HS-5 (cell line): ENCODE data around the gene TOM1.
"Not testable (repeated sequence)": the region's sequence is repeated elsewhere in the genome, so short reads cannot be mapped to it uniquely, and the experiment has no call there.

Experiments used
- DNase-seq: peaks from one replicate; pipeline ENCODE4 v3.0.0-alpha.2; 2012; ENCODE audit warnings: low read depth

TOM1 gene

GRCh38 chr22:35345808-35346505 is 46.3 kb downstream of the TOM1 start:
- no peak for DNase-seq

DNA sequence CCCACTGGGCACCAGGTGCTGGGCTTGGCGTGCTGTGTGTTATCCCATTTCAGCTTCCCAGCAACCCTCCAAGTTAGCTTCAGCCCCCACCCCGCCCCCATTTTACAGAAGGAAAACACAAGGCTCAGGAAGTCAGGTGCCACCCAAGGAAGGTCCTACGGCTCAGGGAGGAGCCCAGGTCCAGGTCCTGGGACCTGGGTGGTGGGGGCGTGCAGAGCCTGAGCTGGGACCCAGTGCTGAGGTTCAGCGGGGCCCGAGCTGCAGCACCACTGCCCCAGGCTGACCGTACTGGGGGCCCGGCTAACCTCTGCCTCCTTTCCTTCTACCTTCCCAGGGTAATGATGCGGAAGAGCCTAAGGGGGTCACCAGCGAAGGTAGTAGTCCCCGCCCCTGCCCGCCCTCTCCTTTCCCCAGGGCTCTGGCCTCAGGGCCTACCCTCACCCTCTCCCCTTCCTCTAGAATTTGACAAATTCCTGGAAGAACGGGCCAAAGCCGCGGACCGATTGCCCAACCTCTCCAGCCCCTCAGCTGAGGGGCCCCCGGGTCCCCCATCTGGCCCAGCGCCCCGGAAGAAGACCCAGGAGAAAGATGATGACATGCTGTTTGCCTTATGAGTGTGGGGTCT is 47.0 kb downstream of the TOM1 start:
- DNase-seq = no peak

- no peak for DNase-seq
Measured at GRCh38 chr22:35347462-35347861, 47.8 kb downstream of the TOM1 start.

GRCh38 chr22:35348026-35348590 is 48.4 kb downstream of the TOM1 start:
- no peak for DNase-seq

DNA sequence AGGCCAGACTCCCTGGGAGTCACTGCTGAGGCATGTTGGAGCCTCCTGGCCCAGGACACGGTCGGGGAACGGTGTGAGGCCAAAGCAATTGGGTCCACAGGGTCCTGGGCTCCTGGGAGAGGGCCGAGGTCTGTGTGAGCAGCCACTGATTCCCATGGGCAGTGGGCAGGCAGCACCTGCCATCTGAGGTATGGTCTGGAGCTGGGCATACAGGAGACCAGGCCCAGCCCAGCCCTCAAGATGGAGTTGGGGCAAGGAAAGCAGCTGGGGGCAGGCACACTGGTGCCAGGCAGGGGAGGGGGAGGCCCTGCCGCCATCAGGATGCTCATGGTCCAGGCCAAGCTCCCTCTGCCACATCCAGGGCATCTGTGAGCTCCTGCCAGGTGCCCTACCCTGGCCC is 49.0 kb downstream of the TOM1 start:
- no peak for DNase-seq

DNA sequence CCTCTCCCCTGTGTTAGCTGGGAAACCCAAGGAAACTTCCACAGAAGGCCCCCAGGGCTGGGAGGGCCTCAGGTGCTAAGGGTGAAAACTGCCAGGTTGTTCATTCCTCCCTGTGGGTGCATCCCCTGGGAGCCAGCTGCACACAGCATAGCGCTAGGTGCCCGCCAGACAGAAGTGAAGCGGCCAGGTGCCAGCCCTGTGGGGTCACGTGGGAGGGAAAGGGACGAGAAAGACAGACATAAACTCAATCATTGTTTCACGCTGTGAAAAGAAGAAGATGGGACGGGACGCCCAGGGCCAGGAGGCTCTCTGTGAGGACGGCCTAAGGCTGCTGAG is 49.6 kb downstream of the TOM1 start:
- DNase-seq = no peak

DNA sequence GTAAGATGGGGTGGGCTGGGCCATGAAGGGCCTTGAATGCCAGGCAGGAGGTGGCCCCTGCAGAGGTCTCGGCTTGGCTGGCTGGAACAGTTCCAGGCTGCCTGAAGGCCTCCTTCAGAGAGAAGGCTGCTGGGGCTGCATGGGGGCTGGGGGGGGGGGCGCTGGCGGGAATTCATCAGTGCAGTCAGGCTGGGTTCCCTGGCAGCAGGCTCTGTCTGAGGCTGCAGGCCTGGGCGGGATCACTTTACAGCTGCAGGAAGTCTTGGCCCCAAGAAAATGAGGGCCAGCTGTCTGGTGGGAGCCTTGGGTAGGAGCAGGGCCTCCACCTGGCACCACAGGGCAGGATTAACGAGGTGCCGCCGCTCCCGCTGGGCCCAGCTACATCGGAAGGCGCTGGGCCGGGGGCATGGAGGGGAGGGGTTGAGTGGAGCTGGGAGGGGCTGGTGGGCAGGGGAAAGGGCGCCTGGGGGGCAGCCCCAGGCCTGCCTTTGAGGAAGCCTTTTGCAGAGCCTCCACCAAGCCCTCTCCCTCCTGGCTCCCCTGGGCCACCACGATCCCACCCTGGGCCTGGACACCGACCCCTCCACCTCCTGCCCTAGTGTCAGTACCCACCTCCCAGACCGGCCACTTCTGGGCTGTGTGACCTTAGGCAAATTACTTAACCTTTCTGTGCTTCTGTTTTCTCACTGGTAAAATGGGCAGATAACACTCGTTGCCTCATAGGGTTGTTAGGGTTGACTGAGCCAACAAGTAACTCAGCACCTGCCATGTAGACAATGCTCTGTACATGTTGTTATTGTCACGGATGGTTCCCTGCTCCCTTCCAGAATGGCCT is 50.2 kb downstream of the TOM1 start:
- DNase-seq = no peak

- DNase-seq = peak; percentile 82
Measured at GRCh38 chr22:35350539-35351503, 51.1 kb downstream of the TOM1 start.

DNA sequence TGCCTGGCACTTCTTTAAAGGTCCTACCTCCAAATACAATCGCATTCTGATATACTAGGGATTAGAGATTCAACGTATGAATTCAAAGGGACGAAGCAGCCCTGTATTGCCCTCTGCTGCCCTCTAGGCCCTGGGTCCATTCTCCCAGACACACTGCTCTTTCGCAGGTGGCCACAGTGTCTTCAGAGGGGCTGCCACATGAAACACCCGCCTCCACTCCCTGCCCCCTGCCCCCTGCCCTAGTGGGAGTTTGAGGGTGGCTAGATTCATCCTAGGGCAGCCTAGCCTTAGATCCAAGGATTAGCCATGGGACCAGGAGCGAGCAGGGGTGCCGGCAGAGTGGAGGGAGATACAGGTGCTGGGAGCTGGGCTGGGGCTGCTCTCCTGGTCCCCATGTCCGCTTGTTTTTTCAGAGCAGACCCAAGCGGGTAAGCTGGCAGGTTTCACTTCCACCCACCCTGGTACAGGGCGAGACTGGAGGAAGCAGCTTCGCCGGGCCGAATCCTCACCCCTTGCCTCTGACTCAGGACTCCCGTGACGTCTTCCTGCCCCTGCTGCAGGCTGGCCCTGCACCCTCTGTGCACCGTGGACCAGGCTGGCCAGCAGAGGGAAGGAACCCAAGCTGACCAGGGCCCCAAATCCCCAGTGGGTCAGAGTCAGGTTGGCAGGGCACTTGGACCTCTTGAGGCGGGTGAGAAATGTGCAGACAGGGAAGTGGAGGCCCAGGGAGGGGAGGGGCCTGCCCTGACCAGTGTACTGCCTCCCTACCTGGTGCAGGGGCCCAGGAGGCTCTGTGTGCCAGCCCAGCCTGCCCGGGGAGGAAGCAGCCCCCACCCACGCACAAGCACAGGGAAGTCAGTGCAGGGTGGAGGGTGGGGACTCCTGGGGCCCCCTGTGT is 52.8 kb downstream of the TOM1 start:
- no peak for DNase-seq

GRCh38 chr22:35353318-35353717 is 53.6 kb downstream of the TOM1 start:
- no peak for DNase-seq

- DNase-seq = no peak
Measured at GRCh38 chr22:35354068-35354467, 54.4 kb downstream of the TOM1 start.

GRCh38 chr22:35357883-35358621 is 58.4 kb downstream of the TOM1 start:
- DNase-seq = peak; percentile 81

DNA sequence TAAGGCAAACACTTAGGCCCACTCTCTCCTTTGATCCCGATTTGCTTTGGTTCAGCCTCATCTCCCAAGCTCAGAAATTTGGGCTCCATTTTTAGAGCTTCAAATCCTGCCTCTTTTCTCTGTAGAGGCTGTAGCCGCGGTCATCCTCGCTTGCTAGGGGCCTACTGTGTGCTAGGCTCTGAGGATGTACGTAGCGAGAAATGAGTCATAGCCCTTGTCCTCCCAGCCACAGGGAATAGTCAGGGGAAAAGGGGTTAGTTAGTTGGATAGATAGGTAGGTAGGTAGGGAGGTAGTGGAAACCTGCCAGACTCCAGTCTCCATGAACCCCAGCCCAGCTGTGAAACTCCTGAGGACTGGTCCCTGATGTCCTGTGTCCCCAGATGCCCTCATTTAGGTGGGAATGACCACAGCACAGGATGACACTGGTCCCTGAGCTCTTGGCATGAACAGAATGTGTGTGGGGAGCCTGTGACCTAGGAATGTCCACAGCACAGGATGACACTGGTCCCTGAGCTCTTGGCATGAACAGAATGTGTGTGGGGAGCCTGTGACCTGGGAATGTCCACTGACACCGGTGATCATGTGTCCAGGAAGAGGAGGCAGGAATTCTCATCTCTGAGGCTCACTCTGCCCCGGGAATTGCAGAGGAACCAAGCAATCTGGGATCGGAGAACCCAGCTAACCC is 59.8 kb downstream of the TOM1 start:
- no peak for DNase-seq

DNA sequence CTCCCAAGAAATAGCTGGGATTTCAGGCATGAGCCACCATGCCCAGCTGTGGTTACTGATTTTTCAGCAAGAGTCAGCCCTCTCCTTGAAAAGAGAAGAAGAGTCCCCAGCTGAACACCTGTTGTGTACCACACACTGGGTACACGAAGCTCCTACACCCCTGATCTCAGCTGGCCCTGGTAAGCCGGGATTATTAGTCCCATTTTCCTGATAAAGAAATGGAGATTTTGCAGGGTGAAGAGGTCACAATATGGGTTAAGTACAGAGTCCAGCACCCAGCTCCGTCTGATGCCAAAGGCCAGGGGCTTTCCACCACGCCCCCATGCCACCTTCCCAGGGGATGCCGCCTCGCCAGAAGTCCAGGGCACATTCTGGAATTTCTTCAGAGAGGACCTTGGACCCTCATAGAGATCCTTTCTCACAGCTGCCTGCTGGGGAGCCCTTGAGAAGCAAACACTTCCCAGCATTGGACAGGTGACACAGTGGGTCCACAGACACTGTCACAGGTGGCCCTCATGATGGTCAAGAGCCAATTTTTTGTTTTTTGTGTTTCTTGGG is 61.4 kb downstream of the TOM1 start:
- no peak for DNase-seq

- DNase-seq = no peak
Measured at GRCh38 chr22:35363566-35364086, 63.9 kb downstream of the TOM1 start.

DNA sequence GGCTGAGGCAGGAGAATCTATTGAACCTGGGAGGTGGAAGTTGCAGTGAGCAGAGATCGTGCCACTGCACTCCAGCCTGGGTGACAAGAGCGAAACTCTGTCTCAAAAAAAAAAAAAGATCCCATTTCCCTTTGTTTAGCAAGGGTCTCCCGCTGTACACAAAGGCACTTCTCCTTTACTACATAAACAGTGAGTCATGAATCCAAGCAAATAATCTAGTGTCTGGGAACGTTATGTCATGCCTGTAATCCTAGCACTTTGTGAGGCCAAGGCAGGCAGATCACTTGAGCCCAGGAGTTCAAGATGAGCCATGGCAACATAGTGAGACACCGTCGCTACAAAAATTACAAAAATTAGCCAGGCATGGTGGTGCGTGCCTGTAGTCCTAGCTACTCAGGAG is 64.5 kb downstream of the TOM1 start:
- DNase-seq = not testable (repeated sequence)

DNA sequence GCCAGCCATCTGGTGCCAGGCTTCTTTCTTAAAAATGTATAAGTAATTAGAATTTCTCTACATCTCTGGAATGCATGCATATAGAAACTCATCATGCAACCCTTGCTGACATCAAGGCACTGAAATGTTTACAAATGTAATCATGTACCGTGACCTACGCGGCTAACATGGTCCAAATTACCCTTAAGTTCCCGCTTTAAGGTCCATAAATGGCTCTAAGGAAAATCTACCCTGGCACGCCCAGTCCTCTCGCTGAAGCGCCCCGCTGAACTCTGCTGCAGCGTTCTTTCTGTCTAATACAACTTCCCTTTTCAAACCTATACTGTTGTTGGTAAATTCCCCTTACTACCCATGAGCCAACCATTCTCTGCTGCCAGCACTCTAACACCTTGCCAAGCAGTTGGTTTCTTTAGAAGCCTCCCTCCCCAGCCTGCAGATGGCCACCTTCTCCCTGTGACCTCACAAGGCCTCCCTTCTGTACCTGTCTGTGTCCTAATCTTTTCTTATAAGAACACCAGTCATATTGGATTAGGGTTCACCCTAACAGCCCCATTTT is 67.7 kb downstream of the TOM1 start:
- DNase-seq = no peak

GRCh38 chr22:35368386-35368785 is 68.7 kb downstream of the TOM1 start:
- no peak for DNase-seq
